ENCODE measurements around the gene SLC6A18.
A peak's percentile ranks its signal among the peaks of the same experiment; 100 is the strongest.

SLC6A18 gene

DNA sequence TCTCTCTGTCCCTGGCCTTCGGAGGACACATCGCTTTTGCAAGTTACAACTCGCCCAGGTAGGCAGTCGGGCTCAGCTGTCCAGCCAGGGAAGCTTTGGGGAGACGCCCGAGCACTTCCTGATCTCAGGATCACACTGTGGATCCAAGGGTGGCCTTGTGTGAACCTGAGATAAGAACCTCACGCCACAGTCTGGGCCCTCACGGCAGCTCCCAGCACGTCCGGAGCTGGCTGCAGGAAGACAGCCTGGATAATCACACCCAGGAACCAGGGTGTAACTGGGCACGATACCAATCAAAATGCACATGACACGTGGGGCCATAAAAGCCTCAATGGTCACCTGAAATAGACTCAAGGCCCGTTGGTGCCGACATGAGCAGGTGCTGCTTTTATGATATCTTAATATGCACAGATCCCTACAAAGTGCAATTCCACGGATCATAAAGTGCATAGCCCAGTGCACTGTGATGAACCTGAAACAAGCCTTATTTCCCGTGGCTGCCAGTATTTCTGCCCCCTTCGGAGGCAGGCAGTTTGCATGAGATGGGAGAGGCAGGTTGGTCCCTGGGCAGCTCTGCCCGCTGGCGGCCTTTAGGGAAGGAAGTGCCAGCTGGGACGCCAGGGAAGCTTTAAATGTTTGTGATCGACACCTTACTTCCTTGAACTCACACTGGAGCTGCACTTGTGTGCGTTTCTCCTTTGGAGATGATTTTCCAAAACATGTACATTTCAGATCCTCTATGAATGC is 14.5 kb downstream of the SLC6A18 start:
- no peak for DNase-seq

DNA sequence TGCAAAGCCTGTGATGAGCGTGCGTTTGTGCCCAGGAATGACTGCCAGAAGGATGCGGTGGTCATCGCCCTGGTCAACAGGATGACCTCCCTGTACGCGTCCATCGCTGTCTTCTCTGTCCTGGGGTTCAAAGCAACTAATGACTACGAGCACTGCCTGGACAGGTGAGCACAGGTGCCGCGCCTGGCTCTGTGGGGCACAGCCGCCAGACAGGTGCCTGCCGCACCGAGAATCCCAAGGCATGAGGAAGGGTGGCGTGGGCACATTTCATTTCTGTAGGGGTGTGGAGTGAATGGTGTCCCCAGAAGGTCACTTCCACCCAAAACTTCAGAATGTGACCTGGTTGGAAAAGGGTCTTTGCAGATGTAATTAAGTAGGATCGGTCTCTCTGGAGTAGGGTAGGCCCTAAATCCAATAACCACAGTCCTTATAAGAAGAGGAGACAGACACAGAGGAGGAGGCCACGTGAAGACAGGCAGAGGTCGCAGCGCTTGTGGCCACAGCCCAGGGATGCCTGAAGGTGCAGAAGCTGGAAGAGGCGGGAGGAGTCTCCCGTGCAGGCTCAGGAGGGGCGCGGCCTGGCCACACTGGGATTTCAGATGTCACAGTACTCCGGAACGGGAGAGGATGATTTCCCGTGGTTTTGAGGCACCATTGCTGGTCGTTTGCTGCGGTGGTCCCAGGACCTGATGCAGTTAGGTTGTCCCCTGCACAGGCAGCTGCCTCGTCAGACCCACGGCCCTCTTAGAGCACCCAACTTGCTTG is 15.5 kb downstream of the SLC6A18 start:
- DNase-seq, result no peak

- DNase-seq, result no peak
Measured at GRCh38 chr5:1241509-1242080, 16.4 kb downstream of the SLC6A18 start.

- no peak for DNase-seq
Measured at GRCh38 chr5:1242733-1243486, 17.7 kb downstream of the SLC6A18 start.

DNA sequence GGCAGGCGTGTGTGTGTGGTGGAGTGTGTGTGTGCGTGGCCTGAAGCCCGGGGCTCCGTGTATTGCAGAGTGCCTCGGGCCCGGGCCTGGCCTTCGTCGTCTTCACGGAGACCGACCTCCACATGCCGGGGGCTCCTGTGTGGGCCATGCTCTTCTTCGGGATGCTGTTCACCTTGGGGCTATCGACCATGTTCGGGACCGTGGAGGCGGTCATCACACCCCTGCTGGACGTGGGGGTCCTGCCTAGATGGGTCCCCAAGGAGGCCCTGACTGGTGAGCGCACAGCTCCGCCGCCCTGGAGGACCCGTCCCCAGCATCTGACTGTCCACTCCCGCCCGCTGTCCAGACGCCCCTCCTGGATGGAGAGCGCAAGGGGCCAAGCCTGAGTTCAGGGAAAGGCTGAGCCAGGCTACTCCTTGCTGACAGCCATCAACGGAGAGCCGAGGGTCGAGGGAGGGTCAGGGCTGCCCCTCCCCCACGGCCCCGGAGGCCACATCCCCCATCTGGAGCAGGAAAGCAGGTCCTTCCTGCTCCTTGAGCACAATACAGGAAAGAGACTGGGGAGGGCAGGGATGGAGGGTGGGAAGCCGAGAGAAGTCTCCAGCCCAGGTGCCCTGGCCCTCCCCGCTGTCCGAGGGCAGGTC is 18.4 kb downstream of the SLC6A18 start:
- DNase-seq, result no peak

DNA sequence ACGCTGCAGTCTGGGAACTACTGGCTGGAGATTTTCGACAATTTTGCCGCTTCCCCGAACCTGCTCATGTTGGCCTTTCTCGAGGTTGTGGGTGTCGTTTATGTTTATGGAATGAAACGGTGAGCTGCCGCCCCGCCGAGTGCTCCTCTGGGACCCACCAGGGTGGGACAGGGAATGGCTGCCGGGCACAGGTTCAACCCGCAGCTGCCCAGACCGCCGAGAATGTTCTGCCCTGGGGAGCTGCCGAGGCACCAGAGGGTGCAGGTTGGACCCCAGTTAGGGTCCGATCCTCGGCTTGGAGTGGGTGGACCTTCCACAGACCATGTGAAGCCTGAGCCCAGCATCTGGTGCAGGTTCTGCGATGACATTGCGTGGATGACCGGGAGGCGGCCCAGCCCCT is 19.1 kb downstream of the SLC6A18 start:
- no peak for DNase-seq

DNA sequence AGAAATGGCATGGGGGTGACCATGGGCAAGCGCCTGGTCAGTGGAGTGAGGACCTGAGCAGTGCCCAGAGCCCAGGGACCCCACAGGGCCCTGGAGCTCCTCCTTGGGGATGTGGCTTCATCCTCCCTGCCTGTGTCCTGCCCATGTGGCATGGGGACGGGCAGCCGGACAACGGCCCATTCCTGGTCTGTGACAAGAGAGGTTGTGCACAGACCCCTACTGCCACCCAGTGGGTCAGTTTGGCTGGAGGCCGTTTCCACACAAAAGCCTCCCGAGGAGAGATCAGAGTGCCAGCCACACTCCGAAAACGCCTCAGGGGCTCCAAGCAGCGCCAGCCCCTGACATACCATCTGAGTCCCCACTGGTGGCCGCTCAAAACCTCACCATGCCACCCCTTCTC is 19.8 kb downstream of the SLC6A18 start:
- DNase-seq, result no peak

GRCh38 chr5:1245905-1246576 is 20.9 kb downstream of the SLC6A18 start:
- DNase-seq, result no peak

DNA sequence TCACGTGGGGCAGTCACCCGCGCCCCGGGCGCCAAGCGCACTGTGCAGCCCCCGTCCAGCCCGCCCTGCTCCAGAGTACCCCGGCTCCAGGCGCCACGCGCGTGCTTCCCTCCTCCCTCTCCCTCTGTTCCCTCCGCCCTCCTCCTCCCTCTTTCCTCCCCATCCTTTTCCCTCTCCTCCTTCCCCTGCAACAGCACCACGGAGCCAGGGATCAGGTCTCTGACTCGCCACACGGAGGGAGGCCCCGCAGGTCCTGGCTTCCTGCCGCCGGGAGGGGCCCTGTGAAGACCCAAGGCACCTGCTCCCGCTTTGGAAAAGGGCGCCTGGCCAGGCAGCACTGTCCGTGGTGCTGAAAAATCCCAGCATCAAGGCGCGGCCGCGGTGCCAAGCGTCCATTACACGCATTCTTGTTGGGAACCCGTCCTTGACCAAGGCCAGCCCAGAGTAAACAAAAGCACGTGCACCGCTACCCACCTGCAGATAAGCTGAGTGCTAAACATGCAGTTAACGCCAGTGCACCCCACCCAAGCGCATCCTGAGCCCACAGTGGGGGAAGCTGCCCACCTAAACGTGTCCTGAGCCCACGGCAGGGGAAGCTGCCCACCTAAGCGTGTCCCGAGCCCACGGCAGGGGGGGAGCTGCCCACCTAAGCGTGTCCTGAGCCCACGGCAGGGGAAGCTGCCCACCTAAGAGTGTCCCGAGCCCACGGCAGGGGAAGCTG is 21.7 kb downstream of the SLC6A18 start:
- peak in 1 of 2 donors; percentile 7 for DNase-seq

DNA sequence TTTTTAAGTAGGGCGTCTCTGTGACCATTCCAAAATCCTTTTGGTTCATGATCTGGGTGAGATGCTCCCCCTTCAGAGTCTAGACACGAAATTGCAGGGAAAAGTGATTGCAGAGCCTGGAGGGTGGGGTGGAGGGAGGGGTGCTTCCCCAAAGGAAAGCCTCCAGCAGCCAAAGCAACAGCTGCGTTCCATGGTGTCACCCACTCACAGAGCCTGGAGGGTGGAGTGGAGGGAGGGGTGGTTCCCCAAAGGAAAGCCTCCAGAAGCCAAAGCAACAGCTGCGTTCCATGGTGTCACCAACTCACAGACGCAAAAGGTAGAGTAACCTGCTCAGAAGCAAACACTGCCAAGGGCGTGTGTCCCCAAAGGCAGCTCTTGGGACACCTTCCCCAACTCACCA is 22.6 kb downstream of the SLC6A18 start:
- no peak for DNase-seq

- DNase-seq, result no peak
Measured at GRCh38 chr5:1249366-1250280, 24.4 kb downstream of the SLC6A18 start.

GRCh38 chr5:1251678-1252580 is 26.7 kb downstream of the SLC6A18 start:
- DNase-seq, result no peak

DNA sequence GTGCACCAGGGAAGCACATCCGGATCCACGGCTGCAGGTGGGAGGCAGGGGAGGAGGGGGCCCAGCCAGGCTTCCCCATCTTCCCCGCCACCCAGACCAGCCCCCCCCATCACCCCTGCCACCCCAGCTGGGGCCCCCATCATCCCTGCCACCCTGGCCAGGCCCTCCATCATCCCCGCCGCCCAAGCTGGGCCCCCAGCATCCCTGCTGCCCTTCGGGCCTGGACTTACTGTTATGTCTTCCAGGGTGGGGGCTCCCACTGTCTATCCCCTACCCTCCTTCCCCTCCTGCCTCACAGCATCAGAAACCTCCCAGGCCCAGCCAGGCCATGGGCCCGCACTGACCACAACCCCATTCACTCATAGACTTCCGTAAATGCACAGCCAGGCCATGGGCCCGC is 27.5 kb downstream of the SLC6A18 start:
- DNase-seq, result no peak

- DNase-seq, result no peak
Measured at GRCh38 chr5:1253456-1254105, 28.4 kb downstream of the SLC6A18 start.

GRCh38 chr5:1254196-1254595 is 29.0 kb downstream of the SLC6A18 start:
- DNase-seq, result no peak

- peak; percentile 36 to 61 for DNase-seq
Measured at GRCh38 chr5:1255081-1255561, 29.9 kb downstream of the SLC6A18 start.

GRCh38 chr5:1256776-1257175 is 31.6 kb downstream of the SLC6A18 start:
- DNase-seq, result no peak

DNA sequence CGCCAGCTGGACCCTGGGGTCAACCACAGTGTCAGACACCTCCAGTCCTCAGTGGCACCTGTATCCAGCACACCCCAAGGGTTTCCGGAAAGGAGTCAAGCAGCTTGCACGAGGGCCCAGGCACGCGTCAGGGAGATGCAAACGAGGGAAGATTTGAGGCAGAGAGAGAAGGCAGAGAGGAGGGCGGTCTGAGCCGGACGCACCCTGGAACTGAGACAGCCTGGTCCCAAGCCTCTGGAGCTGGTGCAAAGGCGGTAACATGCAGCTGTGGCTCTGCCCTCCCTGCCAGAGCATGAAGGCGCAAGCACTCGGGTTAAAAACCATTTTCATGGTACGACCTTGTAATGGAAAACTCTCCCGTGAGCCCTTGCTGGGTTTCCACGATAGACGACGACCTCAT is 32.2 kb downstream of the SLC6A18 start:
- DNase-seq, result no peak

GRCh38 chr5:1257841-1258240 is 32.7 kb downstream of the SLC6A18 start:
- no peak for DNase-seq

All from CD4-positive, alpha-beta T cell treated with Interleukin-1 beta for 1 hour (primary cell).